RWPE1 (cell line): ENCODE measurements around the gene APBB2.

Experiments used
- CTCF ChIA-PET: fragments of 350-600 bp; sonication (Branson Sonifier 250); formaldehyde crosslinking; extraction: SDS; loops from one replicate; lab custom pipeline; 2021; lab: Yijun Ruan, JAX
- POLR2A ChIA-PET: fragments of 400-600 bp; formaldehyde crosslinking; extraction: SDS; loops from one replicate; lab custom pipeline; 2020; ENCODE audit warnings: antibody characterized with exemption; ENCODE audit not compliant: low non-redundant PET; lab: Yijun Ruan, JAX
- DNase-seq: peaks from one replicate; pipeline ENCODE4 v3.0.0; 2012; ENCODE audit warnings: low spot score
- H3K27ac ChIP-seq: fragments of 450-650 bp; 2 replicates; pipeline ENCODE4 v1.5.1; 2017
- CTCF ChIP-seq: fragments of 450-650 bp; conservative IDR thresholded peaks from 2 replicates; pipeline ENCODE4 v1.5.1; 2017; ENCODE audit warnings: low read depth, mild to moderate bottlenecking

Gene APBB2

GRCh38 chr4:41232856-41233255 is 18.5 kb upstream of the APBB2 start:
- DNase-seq, result no peak
- no peak overlapping the region for H3K27ac ChIP-seq
- no peak for TF ChIP-seq CTCF
- CTCF ChIA-PET, result no interaction called here
- POLR2A ChIA-PET, result no interaction called here

GRCh38 chr4:41232406-41232805 is 18.1 kb upstream of the APBB2 start:
- CTCF ChIA-PET, result no interaction called here

GRCh38 chr4:41227902-41228301 is 13.6 kb upstream of the APBB2 start:
- CTCF ChIA-PET, result interaction anchor here (0.6 kb wide), 1 partner anchor 297 kb away, joined by 3 read pairs; no protein-coding TSS in a partner anchor
- TF ChIP-seq CTCF, result no peak
- no peak overlapping the region for H3K27ac ChIP-seq
- DNase-seq, result no peak
- POLR2A ChIA-PET, result no interaction called here

More at GRCh38 chr4:41232406-41232805, 18.1 kb upstream of the APBB2 start:
- no peak for TF ChIP-seq CTCF
- no peak overlapping the region for H3K27ac ChIP-seq
- POLR2A ChIA-PET, result no interaction called here
- no peak for DNase-seq

GRCh38 chr4:41221850-41222645 is 7.7 kb upstream of the APBB2 start:
- H3K27ac ChIP-seq, result no peak overlapping the region
- DNase-seq, result no peak
- ChIA-PET CTCF (no interaction called here), POLR2A (no interaction called here)
- TF ChIP-seq CTCF, result no peak

GRCh38 chr4:41219421-41219950 is 5.1 kb upstream of the APBB2 start:
- no peak for TF ChIP-seq CTCF
- H3K27ac ChIP-seq, result no peak overlapping the region
- no peak for DNase-seq
- ChIA-PET CTCF (interaction anchor here (0.5 kb wide), 1 partner anchor 39 kb away, joined by 4 read pairs; no protein-coding TSS in a partner anchor), POLR2A (no interaction called here)

- DNase-seq, result no peak
- ChIA-PET POLR2A (no interaction called here), CTCF (interaction anchor here (0.5 to 1.3 kb wide), 2 partner anchors 294 to 322 kb away, joined by 3 read pairs; no protein-coding TSS in a partner anchor)
- TF ChIP-seq CTCF, result no peak
- no peak overlapping the region for H3K27ac ChIP-seq
Measured at GRCh38 chr4:41218703-41219102, 4.4 kb upstream of the APBB2 start.
